Measurements from ENCODE around the gene CASKIN1.

CASKIN1 gene

DNA sequence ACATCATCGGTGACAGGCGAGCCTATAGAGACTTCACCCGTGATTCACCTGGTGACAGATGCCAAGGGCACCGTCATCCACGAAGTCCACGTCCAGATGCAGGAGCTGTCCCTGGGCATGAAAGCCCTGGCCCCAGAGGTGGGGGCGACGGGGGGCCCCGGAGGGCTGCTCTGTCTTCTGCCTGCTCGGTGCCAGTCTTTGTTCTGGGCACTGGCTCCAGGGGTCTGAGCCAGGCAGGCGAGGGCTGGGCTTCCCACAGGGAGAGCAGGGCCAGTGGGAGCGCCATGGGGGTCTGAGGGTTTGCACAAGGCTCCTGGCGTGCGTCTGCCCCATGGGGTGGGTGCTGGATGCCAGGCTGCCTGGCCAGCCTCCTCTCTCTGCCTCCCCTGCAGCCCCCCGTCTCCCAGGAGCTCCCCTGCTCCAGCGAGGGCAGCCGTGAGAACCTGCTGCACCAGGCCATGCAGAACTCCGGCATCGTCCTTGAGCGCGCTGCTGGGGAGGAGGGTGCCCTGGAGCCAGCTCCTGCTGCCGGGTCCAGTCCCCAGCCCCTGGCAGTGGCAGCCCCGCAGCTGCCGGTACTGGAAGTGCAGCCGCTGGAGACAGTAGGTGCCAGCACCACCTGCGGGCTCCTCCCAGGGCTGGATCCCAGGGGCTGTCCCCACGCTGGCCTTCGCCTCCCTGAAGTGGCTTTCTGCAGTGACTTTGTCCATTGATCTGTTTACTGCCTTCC, 36.8 kb upstream of the CASKIN1 start:
- peak in 1 of 3 experiments; percentile 15 for DNase-seq

DNA sequence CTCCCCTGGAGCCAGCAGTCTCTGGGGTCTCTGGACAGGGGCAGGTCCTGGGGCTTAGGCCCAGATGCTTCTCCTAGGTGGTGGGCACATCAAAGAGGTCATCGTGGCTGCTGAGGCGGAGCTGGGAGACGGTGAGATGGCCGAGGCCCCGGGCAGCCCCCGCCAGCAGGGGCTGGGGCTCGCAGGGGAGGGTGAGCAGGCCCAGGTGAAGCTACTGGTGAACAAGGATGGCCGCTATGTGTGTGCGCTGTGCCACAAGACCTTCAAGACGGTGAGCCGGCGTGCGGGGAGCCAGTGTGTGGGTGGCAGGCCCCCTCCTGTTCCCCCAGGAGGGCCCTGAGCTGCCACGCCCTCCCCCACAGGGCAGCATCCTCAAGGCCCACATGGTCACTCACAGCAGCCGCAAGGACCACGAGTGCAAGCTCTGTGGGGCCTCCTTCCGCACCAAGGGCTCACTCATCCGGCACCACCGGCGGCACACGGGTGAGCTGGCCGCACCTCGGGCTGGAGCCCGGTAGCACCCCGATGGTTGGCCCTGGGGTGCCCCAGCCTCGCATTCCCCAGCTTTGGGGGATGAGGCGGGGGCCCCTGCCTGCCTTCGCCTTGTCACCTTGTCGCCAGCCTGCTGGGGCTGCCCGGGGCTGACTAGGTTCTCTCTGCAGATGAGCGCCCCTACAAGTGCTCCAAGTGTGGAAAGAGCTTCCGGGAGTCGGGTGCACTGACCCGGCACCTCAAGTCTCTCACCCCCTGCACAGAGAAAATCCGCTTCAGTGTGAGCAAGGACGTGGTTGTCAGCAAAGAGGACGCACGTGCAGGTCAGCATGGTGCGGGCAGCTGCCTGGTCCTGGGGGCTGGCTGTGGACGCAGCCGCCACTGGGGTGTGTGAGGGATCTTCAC, 35.9 kb upstream of the CASKIN1 start:
- no peak for DNase-seq

DNA sequence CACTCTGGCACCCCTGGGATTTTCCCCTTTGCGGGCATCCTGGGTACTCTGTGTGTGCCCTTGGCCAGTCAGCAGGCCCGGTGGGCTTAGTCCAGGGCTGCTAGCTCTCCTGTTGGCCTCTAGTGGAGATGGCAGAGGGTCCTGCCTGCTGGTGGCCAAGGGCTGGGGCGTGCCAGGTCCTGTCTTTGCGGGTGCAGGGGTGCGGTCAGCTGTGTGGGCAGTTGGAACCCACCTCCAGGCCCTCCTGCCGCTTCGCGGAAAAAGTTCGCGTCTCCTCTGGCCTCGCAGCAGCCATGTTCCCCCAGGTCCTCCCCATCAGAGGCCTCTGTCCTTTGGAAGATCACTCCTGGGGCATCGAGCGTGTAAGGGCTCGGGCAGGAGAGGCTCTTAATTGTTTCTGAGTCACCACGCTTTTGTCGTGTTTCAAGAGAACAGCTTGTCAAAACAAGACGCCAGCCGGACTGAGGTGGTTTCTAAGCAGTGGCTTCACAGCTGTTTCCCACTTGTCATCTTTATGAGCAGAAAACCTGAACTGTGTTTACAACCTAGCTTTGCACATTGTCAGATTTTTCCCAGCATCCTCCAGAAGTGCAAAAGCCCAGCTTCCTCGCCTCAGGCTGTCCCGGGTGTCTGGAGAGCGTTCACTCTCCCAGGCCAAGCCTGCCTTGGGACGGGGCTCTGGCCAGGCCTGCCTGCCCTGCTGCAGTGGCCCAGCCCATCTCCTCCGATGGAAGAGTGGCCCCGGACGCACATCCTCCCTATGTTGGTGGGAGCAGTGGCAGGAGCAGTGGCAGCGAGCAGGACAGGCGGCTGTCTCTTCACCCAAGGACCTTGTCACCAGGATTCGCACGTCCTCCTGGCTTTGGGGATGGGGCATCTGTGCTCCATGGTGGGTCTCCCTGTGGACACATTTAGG, 34.9 kb upstream of the CASKIN1 start:
- DNase-seq = peak; percentile 40 to 95 (median 75)

DNA sequence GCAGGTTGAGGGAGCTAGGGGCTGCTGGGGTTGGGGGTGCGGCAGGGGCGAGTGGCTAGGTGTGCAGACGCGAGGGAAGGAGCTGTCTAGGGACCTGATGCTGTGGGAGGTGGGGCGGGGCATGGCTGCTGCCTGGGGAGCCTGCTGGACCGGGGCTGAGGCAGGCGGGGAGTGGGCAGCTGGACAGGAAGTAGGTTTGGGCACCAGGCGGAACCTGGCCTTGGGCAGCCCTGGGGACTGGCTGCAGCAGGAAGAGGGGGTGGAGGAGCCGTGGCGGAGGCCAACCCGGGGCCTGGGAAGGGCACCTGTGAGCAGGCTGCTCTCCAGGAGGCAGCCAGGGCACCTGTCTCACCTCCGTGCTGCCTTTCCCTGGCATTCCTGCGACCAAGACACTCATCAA, 34.0 kb upstream of the CASKIN1 start:
- DNase-seq = peak in 2 of 3 experiments; percentile 17 to 29

DNA sequence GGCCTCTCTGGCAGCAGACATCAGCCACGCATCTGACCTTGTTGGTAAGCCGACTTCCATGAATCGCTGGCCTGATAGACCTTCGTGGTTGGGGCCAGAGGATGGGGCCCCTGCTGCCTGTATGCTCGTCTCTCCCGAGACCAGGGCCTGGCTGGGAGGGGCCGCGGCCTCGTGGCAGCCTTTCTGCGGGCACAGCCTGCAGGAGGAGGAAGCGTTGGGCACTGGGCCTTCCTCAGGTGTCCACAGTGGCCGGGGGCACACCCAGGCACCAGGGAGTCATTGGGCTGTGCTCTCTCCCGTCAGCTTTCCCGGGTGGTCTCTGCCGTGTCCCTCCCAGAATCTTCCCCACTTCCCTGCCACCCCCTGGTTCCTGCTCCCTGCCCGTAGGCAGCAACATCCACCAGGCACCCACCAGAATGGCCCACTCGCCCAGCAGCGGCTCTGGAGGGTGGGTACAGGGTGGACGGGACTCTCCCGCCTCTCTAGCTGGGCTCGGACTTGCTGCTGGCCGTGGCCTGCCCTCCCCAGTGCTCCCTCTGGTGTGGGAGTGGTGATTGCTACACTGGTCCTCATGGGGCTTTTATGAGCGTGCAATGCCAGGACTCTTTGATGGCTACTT, 33.3 kb upstream of the CASKIN1 start:
- no peak for DNase-seq

DNA sequence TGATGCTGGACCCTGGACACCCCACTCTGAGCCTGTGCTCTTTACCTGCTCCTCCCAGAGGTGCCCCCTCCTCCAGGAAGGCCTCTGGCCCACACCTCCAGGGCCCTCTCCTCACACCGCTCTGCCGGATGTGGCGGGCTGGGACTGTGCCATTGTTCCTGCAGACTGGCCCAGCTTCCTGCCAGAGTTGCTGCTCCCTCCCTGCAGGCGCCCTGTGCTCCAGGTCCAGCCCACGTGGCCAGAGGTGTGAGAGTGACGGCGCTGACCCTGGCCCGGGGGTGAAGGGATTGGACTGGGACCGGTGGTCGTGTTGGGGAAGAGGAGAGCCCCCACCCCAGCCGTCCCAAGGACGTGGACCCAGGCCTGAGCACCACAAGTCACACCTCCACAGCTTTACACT, 32.7 kb upstream of the CASKIN1 start:
- no peak for DNase-seq

DNA sequence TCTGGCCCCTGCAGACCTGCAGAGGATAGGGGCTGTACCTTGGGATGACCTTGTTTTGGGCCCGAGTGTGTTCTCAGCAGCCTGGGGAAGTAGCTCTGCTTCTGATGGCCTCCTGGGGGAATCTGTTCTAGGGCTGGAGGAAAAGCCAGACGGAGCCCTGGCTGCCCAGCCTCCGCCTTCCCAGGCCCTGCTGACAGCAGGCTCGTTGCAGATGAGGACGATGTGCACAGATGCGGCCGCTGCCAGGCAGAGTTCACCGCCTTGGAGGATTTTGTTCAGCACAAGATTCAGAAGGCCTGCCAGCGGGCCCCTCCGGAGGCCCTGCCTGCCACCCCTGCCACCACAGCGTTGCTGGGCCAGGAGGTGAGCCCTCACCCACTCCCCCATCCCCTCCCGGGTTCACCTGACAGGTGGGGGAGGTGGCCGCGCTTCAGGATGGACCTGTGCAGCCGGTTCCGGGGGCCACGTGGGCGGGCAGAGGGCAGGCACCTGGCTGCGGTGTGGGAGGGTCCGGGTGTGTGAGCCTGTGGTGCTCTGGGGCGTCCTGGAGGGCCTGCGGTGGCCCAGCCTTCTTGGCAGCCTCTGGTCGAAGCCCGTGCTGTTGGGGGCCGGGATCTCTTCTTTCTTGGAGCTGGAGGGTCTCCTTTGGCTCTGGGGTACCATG, 31.9 kb upstream of the CASKIN1 start:
- DNase-seq = no peak

DNA sequence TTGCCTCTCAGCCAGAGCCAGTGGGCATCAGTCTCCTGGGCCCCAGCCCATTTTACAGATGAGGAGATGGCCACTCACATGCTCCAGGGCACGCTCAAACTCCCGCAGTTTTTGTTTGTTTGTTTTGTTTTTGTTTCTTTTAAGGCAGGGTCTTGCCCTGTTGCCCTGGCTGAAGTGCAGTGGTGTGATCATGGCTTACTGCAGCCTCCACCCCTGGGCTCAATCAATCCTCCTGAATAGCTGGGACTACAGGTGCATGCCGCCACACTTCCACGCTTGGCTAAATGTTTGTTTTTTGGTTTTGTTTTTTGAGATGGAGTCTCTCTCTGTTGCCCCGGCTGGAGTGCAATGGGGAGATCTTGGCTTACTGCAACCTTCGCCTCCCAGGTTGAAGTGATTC, 30.5 kb upstream of the CASKIN1 start:
- DNase-seq = no peak

DNA sequence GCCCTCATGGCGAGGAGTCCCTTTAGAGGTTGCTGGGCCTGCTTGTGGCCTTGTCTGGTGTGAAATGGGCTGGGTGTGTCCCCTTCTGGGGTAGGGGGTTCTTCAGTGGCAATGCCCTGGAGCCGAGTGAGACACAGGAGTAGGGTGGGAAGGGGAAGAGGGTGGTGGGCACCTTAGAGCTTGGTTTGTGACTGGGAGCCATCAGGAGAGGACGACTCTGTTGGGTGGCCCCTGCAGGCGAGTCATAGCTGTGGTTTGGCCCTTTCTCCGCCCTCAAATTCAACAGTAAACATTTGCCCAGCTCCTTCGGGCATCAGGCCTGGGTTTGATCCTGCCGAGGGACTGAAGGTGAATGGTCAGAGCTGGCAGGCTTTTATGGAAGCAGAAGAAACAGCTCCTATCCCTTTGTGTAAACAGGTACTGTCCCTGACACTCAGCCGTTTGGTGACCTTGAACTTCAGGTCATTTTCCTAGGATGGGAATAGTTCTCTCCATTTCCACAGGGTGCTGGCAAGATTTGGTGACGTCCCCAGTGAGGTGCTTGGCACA, 29.9 kb upstream of the CASKIN1 start:
- DNase-seq = no peak

DNA sequence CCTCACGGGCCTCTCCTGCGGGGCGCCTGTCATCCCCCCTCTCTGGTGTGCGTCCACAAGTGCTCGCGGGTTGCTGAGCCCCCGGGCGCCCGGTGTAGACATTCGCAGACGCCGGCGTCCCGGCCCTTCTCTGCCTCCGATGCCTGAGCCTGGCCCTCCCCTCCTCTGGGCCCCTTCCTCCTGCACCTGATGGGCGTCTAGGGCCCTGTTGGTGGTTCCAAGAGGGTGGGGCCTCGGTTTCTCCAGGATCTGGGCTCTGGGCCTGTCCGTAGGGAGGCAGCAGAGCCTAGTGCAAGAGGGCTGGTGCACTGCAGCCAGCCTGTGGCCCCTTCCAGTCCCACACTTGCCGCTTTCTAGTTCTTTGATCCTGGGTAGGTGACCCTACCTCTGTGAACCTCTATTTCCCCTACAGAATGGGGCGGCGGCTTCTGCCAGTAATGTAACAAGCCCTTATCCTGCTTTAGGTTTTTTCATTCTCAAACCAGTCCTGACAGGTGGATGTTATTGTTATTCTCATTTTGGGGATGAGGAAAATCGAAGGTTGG, 27.6 kb upstream of the CASKIN1 start:
- peak; percentile 64 to 70 (median 69) for DNase-seq

DNA sequence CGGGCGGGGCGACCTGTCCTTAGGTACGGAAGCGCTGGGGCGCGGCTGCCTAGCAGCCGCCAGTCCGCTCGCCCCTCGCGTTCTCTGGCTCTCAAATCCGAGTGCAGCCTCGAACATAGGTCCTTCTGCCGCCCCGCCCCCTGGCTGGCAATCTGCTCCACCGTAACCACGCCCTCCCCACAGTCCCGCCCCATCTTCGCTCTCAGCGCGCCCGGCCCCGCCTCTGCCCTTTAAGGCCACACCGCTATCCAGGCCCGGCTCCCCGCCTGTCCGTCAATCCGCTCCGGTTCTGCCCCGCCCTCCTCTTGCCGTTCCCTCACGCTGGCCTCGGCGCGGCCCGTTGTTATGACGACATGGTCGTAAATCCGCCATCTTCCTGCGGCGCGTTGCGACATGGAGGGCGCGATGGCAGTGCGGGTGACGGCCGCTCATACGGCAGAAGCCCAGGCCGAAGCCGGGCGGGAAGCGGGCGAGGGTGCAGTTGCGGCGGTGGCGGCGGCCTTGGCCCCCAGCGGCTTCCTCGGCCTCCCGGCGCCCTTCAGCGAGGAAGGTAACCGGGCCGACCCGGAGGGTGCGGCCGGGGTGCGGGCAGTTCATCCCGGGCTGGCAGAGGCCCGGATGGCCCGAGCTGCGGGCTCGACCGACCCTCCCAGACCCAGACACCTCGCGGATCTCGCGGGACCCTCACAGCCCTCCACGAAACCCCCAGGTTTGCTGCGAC, 27.0 kb upstream of the CASKIN1 start, which contains the start of gene E4F1:
Gene E4F1, plus strand, starts transcription at position 371 of the 721 bp plus-strand sequence. Its CDS starts 23 bp downstream, at position 394.
- DNase-seq = peak; percentile 98 to 100 (median 99)

DNA sequence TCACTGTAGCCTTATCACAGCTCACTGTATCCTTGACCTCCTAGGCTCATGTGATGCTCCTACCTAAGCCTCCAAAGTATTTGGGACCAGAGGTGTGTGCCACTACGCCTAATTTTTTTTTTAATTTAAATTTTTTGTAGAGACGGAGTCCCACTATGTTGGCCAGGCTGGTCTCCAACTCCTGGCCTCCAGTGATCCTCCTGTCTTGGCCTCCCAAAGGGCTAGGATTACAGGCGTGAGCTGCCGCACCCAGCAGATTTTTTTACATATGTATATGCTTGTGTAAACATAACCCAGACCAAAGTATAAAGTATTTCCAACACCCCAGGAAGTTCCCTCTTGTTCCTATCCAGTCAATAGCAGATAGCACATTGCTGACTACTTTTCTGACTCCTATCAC, 19.9 kb upstream of the CASKIN1 start:
- no peak for DNase-seq

DNA sequence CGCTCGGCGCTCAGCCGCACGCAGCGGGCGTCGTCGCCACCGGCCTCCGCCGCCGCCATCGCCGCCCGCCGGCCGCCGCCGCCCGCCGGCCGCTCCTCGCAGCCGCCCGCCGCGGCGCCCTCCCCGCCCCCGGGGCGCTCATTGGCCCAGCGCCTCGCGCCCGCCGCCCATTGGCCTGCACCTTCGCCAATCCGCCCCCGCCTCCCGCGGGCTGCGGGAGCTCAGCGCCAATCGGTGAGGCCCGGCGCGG, 18.2 kb upstream of the CASKIN1 start, which contains the start of gene PGP:
Gene PGP, minus strand, starts transcription at position 122 of the 250 bp plus-strand sequence. Its CDS starts 63 bp downstream, at position 59.
- no peak for DNase-seq

DNA sequence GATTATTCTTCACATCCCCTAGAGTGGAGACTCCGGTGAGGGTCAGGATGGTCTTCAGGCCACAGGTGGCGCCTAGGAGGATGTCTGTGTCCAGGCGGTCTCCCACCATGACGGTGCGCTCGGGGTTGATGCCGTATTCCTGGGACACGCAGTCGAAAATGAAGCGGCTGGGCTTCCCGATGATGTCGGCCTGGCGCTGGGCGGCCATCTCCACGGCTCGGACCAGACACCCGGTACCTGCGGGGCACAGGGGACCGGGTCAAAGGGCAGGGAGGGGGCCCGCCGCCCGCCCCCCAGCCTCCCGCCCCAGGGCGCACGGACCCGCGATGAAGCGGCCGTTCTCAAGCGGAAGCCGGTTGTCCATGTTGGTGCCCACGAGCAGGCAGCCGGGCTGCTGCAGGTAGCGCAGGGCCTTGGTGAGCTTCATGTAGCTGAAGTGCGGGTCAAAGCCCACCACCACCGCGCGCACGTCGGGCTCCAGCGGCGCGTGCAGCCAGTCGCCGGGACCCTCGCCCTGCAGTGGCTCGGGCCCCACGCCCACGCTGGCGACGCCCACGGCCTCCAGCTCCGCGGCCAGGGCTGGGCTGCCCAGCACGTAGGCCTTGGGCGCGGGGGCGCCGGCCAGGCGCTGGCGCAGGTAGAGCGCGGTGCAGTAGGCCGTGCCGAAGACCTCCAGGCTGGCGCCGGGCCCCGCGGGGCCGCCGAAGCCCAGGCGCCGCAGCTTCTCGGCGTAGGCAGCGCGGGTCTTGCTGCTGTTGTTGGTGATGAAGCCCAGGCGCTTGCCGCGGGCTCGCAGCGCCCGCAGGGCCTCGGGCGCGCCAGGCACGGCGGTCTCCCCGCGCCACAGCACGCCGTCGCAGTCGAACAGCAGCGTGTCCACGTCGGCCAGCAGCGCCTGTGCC, 17.7 kb upstream of the CASKIN1 start:
- peak in 2 of 3 experiments; percentile 41 to 79 for DNase-seq

DNA sequence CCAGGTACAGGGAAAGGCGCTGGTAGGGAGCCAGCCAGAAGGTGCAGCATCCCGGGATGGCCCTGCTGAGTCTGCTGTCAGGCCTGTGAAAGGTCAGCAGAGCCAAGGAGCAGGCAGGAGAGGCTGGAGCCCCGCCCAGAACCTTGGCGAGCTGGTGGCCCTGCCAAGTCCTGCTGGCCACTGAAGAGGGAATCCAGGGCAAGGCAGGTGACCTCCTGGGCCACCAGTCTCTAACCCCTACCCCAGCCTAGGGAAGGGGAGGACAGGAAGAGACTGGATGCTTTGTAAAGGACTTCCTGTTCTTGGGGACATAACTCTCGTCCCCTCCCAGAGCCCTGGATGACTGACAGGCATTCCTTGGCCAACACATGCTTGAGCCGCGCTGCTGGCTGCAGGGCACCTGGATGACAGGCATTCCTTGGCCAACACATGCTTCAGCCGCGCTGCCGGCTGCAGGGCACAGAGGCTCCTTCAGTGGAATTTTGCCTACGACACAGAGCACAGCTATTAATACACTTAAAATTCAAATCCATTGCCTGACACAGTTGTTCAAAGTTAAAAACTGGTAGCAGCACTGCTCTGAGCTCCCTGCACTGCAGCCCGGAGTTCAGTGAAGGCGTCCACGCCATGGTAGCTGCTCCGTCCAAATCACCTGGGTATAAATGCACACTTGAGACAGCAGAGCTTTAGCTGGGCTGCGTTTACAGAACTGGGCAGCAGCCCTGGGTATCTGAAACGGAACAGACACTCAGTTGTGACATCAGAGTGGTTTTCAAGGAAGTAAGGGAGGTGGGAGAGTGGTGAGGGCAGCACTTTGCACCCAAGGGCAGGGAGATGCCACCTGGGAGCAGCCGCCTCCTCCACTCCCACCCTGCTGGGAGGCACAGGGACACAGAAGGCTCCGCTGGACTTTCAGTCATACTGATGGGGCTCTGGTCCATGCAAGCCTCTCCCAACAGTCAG, 16.2 kb upstream of the CASKIN1 start:
- DNase-seq = no peak

DNA sequence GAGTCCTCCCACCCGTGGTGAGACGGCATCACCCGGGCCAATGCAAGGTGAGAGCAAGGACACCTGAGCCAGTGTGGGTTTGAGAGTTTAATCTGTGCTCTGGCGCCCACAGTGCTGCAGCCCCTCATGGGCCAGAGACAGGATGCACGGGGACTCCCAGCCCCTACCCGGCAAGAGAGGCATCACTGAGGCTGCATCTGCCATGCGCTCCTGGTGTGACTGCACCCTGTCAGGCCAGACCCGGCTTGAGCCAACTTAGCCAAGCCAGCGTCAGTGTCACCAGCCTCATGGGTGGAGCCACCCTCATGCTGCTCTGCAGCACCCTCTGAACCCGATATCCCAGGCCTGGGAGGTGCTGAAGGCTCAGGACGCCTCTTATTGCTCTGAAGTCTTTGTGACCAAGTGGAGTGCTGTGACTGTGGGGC, 15.5 kb upstream of the CASKIN1 start:
- no peak for DNase-seq

DNA sequence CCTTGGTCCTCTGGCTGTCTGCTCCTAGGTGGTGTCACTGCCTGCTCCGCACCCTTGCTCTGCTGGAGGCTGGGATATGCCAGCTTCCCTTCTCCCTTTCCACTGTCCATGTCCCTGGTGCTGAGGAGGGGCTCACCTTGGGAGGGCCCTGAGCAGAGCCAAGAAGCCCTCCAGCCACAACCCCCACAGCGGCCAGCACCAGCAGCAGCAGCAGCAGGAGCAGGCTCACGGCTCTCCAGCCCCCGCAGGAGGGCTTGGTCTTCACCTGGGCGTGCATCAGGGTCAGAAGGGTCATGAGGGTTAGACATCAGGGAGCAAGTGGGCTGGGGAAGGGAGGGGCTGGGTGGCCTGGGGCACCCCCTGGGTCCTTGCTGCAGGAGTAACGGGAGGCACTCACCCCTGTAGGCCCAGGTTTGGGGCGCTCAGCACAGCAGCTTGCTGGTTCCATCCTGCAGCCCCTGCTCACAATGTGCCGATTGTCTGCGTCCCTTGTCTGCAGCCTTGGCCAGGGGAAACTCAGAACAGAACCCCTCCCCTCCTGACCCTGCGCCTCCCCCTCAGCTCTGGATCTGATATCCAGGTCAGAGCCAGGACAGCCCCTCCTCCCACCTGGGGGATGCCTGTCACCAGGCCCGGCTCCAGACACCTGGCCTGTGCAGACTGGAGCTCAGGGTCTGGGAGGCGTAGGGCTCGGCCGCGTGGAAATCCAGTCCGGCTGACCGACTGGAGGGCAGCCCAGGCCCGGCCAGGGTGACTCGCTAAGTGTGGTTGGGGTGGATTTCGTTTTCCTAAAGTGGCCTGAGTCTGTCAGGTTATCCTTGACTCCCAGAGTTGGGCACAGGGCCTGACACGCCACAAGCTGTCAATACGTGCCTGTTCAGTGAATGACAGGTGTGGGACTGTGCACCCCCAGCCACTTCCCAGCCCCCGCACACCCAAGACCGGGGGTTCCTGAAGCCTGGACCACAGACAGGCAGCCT, 14.3 kb upstream of the CASKIN1 start, which contains the start of gene BRICD5:
Gene BRICD5, minus strand, starts transcription at position 478 of the 980 bp plus-strand sequence. Its CDS starts 30 bp downstream, at position 448.
- no peak for DNase-seq
